HCT116 (cell line): ENCODE results near the gene SUN2. TPM values are rescaled to one million over a fixed set of nuclear protein-coding genes. Genes with fewer than 3 reads are reported as not detected.

Experiments
- ATAC-seq: fragments of 200-7000 bp; cut with Tn5 transposase; 2 replicates; pipeline ENCODE4 v1.9.1; 2020; ENCODE audit warnings: mild to moderate bottlenecking, moderate library complexity
- BruUV-seq: library from RNA; stranded (reverse); fragments of 400-500 nt; replicated peaks from 2 replicates; lab custom pipeline; 2021; lab: Mats Ljungman, UMichigan
- CTCF ChIA-PET: fragments of 300-600 bp; sonication (Branson Sonifier 250); formaldehyde crosslinking; loops from one replicate; lab custom pipeline; 2021; ENCODE audit warnings: antibody characterized with exemption; lab: Charles Lee
- POLR2A ChIA-PET: fragments of 300-600, 350-600 bp; sonication (Branson Sonifier 250); formaldehyde crosslinking; loops from one replicate; lab custom pipeline; 2021; ENCODE audit warnings: antibody characterized with exemption; lab: Charles Lee
- RAD21 ChIA-PET, 2 experiments: fragments of 300-600 bp; sonication (Branson Sonifier 250); formaldehyde crosslinking; loops; one replicate each; lab custom pipeline; 2023; ENCODE audit warnings: low total read pairs in 2 of 2; ENCODE audit not compliant: uncharacterized antibody in 2 of 2, unreplicated experiment in 2 of 2, low non-redundant PET in 1 of 2; lab: Charles Lee
- DNase-seq: peaks from one replicate; pipeline ENCODE4 v3.0.0-alpha.2; 2010; ENCODE audit warnings: low read depth, low spot score
- H2AFZ ChIP-seq: fragments of 200-600 bp; shearing (Covaris generic), sonication (generic); 2 replicates; pipeline ENCODE4 v1.6.1; 2017; ENCODE audit warnings: low read depth, mixed run types, mixed read lengths, antibody characterized with exemption, low read length; ENCODE audit not compliant: poor library complexity, severe bottlenecking
- H3K27ac ChIP-seq: 2 replicates; pipeline ENCODE4 v1.5.1; 2012; ENCODE audit warnings: low read depth, low read length
- H3K27me3 ChIP-seq: fragments of 200-600 bp; sonication (generic); 2 replicates; pipeline ENCODE4 v1.6.1; 2016; ENCODE audit warnings: mixed run types, low read length, mixed read lengths; ENCODE audit not compliant: insufficient read depth
- H3K36me3 ChIP-seq, 2 experiments: fragments of 200-500 bp in 1 of 2; fragments of 200-600 bp in 1 of 2; sonication (Bioruptor generic) in 1 of 2; sonication (generic) in 1 of 2; 2 replicates each; pipeline versions ENCODE4 v1.5.1 to v1.6.1; 2014 to 2016; ENCODE audit warnings: low read length in 2 of 2, inconsistent platforms in 1 of 2, mixed read lengths in 1 of 2, mixed run types in 1 of 2; ENCODE audit not compliant: insufficient read depth in 2 of 2, control insufficient read depth in 1 of 2
- H3K4me1 ChIP-seq, 2 experiments: fragments of 200-600 bp in 1 of 2; sonication (generic) in 1 of 2; 2 replicates each; pipeline versions ENCODE4 v1.5.1 to v1.6.1; 2012 to 2017; ENCODE audit warnings: low read length in 2 of 2, inconsistent platforms in 1 of 2, mild to moderate bottlenecking in 1 of 2, mixed read lengths in 1 of 2, mixed run types in 1 of 2, moderate library complexity in 1 of 2; ENCODE audit not compliant: insufficient read depth in 2 of 2, control insufficient read depth in 1 of 2
- H3K4me2 ChIP-seq: fragments of 200-600 bp; sonication (generic); 2 replicates; pipeline ENCODE4 v1.6.1; 2017; ENCODE audit warnings: mixed run types, low read length, mixed read lengths
- H3K4me3 ChIP-seq, 2 experiments: fragments of 200-600 bp in 1 of 2; sonication (generic) in 1 of 2; replicated peaks in 1 of 2; 2 replicates each; pipeline ENCODE4 v1.5.1; 2011 to 2016; ENCODE audit warnings: low read length in 2 of 2, control low read depth in 1 of 2, low read depth in 1 of 2, mild to moderate bottlenecking in 1 of 2, mixed read lengths in 1 of 2, mixed run types in 1 of 2
- H3K79me2 ChIP-seq: fragments of 200-600 bp; sonication (generic); 2 replicates; pipeline ENCODE4 v1.6.1; 2017; ENCODE audit warnings: mild to moderate bottlenecking, mixed run types, low read length, moderate library complexity, mixed read lengths; ENCODE audit not compliant: insufficient read depth
- H3K9ac ChIP-seq: fragments of 200-600 bp; sonication (generic); 2 replicates; pipeline ENCODE4 v1.6.1; 2016; ENCODE audit warnings: low read length, mixed read lengths
- H3K9me2 ChIP-seq: fragments of 200-600 bp; sonication (generic), shearing (Covaris generic); 2 replicates; pipeline ENCODE4 v1.6.1; 2017; ENCODE audit warnings: mixed run types, mild to moderate bottlenecking, moderate library complexity; ENCODE audit not compliant: insufficient read depth
- H3K9me3 ChIP-seq, 2 experiments: fragments of 200-500 bp in 1 of 2; fragments of 200-600 bp in 1 of 2; sonication (Bioruptor generic) in 1 of 2; sonication (generic) in 1 of 2; 2 replicates each; pipeline ENCODE4 v1.6.1; 2014 to 2017; ENCODE audit warnings: low read length in 2 of 2, mixed read lengths in 2 of 2, inconsistent platforms in 1 of 2, low read depth in 1 of 2, mild to moderate bottlenecking in 1 of 2, mixed run types in 1 of 2, moderate library complexity in 1 of 2; ENCODE audit not compliant: control insufficient read depth in 1 of 2, insufficient read depth in 1 of 2
- H4K20me1 ChIP-seq: fragments of 200-600 bp; sonication (generic), shearing (Covaris generic); 2 replicates; pipeline ENCODE4 v1.6.1; 2017; ENCODE audit warnings: mixed run types, mild to moderate bottlenecking, moderate library complexity; ENCODE audit not compliant: insufficient read depth
- CEBPB ChIP-seq: IDR thresholded peaks from 2 replicates; pipeline ENCODE4 v1.6.1; 2012; ENCODE audit warnings: low read depth
- CTCF ChIP-seq, 3 experiments: fragments of 200-600 bp in 1 of 3; sonication (generic) in 1 of 3; IDR thresholded peaks in 2 of 3; conservative IDR thresholded peaks in 1 of 3; 2 replicates each; pipeline ENCODE4 v1.5.1; 2012 to 2017; ENCODE audit warnings: low read depth in 2 of 3, low read length in 2 of 3, antibody characterized with exemption in 1 of 3, borderline replicate concordance in 1 of 3, control low read depth in 1 of 3, mild to moderate bottlenecking in 1 of 3, mixed read lengths in 1 of 3, mixed run types in 1 of 3, moderate library complexity in 1 of 3; ENCODE audit not compliant: insufficient read depth in 1 of 3
- ELF1 ChIP-seq: IDR thresholded peaks from 2 replicates; pipeline ENCODE4 v1.6.1; 2012; ENCODE audit warnings: low read depth, borderline replicate concordance
- EZH2 ChIP-seq: fragments of 200-600 bp; sonication (generic); IDR thresholded peaks from 2 replicates; pipeline ENCODE4 v1.6.1; 2017; ENCODE audit warnings: antibody characterized with exemption, mixed run types
- POLR2A ChIP-seq: IDR thresholded peaks from 2 replicates; pipeline ENCODE4 v1.7.0; 2011; ENCODE audit warnings: borderline replicate concordance; ENCODE audit not compliant: insufficient read depth, insufficient read length; ENCODE audit errors: extremely low read depth
- POLR2AphosphoS5 ChIP-seq: IDR thresholded peaks from 2 replicates; pipeline ENCODE4 v1.6.1; 2011; ENCODE audit warnings: mild to moderate bottlenecking, low read depth, low read length, moderate library complexity
- REST ChIP-seq: IDR thresholded peaks from 2 replicates; pipeline ENCODE4 v1.6.1; 2012; ENCODE audit warnings: low read depth
- SIN3A ChIP-seq: IDR thresholded peaks from 2 replicates; pipeline ENCODE4 v1.6.1; 2012; ENCODE audit warnings: low read depth
- SP1 ChIP-seq: IDR thresholded peaks from 2 replicates; pipeline ENCODE4 v1.6.1; 2012; ENCODE audit warnings: low read depth
- TCF7L2 ChIP-seq: IDR thresholded peaks from 2 replicates; pipeline ENCODE4 v1.7.0; 2011; ENCODE audit warnings: borderline replicate concordance, inconsistent platforms; ENCODE audit not compliant: insufficient read depth, insufficient read length; ENCODE audit errors: extremely low read depth
- YY1 ChIP-seq: IDR thresholded peaks from 2 replicates; pipeline ENCODE4 v1.6.1; 2011; ENCODE audit warnings: low read length, low read depth, moderate library complexity, mild to moderate bottlenecking; ENCODE audit not compliant: insufficient replicate concordance; ENCODE audit errors: extremely low read depth
- intact Hi-C: fragments of 100-400 bp; cut with micrococcal nuclease; formaldehyde crosslinking; loops from 2 replicates; pipeline ENCODE4 v1.10.0; 2022
- total RNA-seq: library from RNA; stranded (reverse); gene quantifications from one replicate; pipeline ENCODE4 v1.2.1, GENCODE V29; 2021; ENCODE audit not compliant: unreplicated experiment

SUN2 gene
- total RNA-seq, 1 experiment from 2014 or later = 71.6 TPM

GRCh38 chr22:38731703-38732161, 24.1 kb downstream of the SUN2 start:
- Histone ChIP-seq H3K36me3 (peaks cover 37 to 43% of the 10 kb centered on the region in 2 experiments; a peak in 3 of 4 replicates), H3K4me2 (no peak overlapping the region), H3K27ac (no peak overlapping the region), H4K20me1 (no peaks in the 10 kb centered on the region), H3K79me2 (no peaks in the 10 kb centered on the region), H2AFZ (no peak overlapping the region), H3K4me1 (no peaks in the 10 kb centered on the region), H3K27me3 (no peaks in the 10 kb centered on the region), H3K4me3 (no peak overlapping the region), H3K9ac (no peak overlapping the region), H3K9me2 (no peaks in the 10 kb centered on the region), H3K9me3 (no peaks in the 10 kb centered on the region)
- intact Hi-C loops = no loop called here
- ChIA-PET POLR2A (no interaction called here), RAD21 (no interaction called here), CTCF (interaction anchor here (1.5 to 1.6 kb wide), 3 partner anchors 9 to 34 kb away, joined by 4 to 9 read pairs (median 6); no protein-coding TSS in a partner anchor)
- BruUV-seq = no TSS peak
- DNase-seq (no peak), ATAC-seq (no peak)
- TF ChIP-seq ELF1 (no peak), POLR2AphosphoS5 (peak; percentile 14; the same call in 1 of the 2 replicates), POLR2A (no peak)

- H3K36me3 ChIP-seq = peaks cover 40 to 49% of the 10 kb centered on the region in 2 experiments; a peak in 3 of 4 replicates
- no peak for TF ChIP-seq POLR2AphosphoS5
- no peak for TF ChIP-seq SIN3A
- TF ChIP-seq CTCF (IDR thresholded peaks at IDR 0.05 in 2 of 3, conservative IDR thresholded peaks at IDR 0.05 in 1 of 3; ENCODE audit: borderline replicate concordance in 1 of 3, insufficient read depth in 1 of 3, low read depth in 2 of 3, low read length in 2 of 3) = no peak
- no peak for TF ChIP-seq REST
- TF ChIP-seq CEBPB = no peak
- no peak for TF ChIP-seq ELF1
- TF ChIP-seq SP1 = no peak
- TF ChIP-seq YY1 = no peak
- no peak for TF ChIP-seq EZH2
- no peak for TF ChIP-seq TCF7L2
- TF ChIP-seq, all 23 proteins: peak for 0
- no peaks in the 10 kb centered on the region for H3K79me2 ChIP-seq
- no peaks in the 10 kb centered on the region for H3K9me2 ChIP-seq
- no peak for DNase-seq
- intact Hi-C loops = no loop called here
- H3K27ac ChIP-seq = no peak overlapping the region
- H4K20me1 ChIP-seq = no peaks in the 10 kb centered on the region
- no peaks in the 10 kb centered on the region for H3K27me3 ChIP-seq
- H3K4me3 ChIP-seq = no peak overlapping the region
- no peak overlapping the region for H2AFZ ChIP-seq
- BruUV-seq = no TSS peak
- RAD21 ChIA-PET = no interaction called here
- POLR2A ChIA-PET = no interaction called here
- CTCF ChIA-PET = interaction anchor here (1.6 kb wide), 1 partner anchor 12 kb away, joined by 4 read pairs; no protein-coding TSS in a partner anchor
- no peaks in the 10 kb centered on the region for H3K4me1 ChIP-seq
- no peak overlapping the region for H3K9ac ChIP-seq
- no peaks in the 10 kb centered on the region for H3K9me3 ChIP-seq
- H3K4me2 ChIP-seq = no peak overlapping the region
- ATAC-seq = no peak
Observed at GRCh38 chr22:38730411-38730871, 25.4 kb downstream of the SUN2 start.
